GM13976 (cell line): ENCODE measurements around the gene PARD3.
"Not testable (repeated sequence)": the region's sequence is repeated elsewhere in the genome, so short reads cannot be mapped to it uniquely, and the experiment has no call there.

Experiments
- DNase-seq: peaks from one replicate; pipeline ENCODE4 v3.0.0; 2012; ENCODE audit warnings: low spot score
- CTCF ChIP-seq: IDR thresholded peaks from 2 replicates; pipeline ENCODE4 v1.5.1; 2012; ENCODE audit warnings: borderline replicate concordance, mild to moderate bottlenecking; ENCODE audit not compliant: insufficient read depth; ENCODE audit errors: extremely low read depth, missing control alignments, control extremely low read depth
- in situ Hi-C: fragments of 300-500 bp; cut with MboI; formaldehyde crosslinking; loops from one replicate; pipeline ENCODE4 v1.12.0; 2022; ENCODE audit warnings: low sequenced_read_pairs, mixed read lengths, inconsistent platforms; ENCODE audit not compliant: unreplicated experiment

Gene PARD3

GRCh38 chr10:34713875-34714274, 101.2 kb downstream of the PARD3 start:
- TF ChIP-seq CTCF = no peak
- in situ Hi-C loops = no loop called here
- DNase-seq = no peak

- DNase-seq = no peak
- no peak for TF ChIP-seq CTCF
- in situ Hi-C loops = no loop called here
These were observed 103.6 kb downstream of the PARD3 start for GRCh38 chr10:34711500-34711899.

- DNase-seq = no peak
- TF ChIP-seq CTCF = no peak
- in situ Hi-C loops = no loop called here
These were observed 104.7 kb downstream of the PARD3 start for GRCh38 chr10:34710391-34710751.

GRCh38 chr10:34709637-34710390, 105.3 kb downstream of the PARD3 start:
- DNase-seq = no peak
- no peak for TF ChIP-seq CTCF
- in situ Hi-C loops = no loop called here

- DNase-seq = no peak
- no peak for TF ChIP-seq CTCF
- in situ Hi-C loops = no loop called here
These were observed 107.4 kb downstream of the PARD3 start for GRCh38 chr10:34707656-34708055.

- DNase-seq, in situ Hi-C loops: not testable (repeated sequence)
These were observed 108.1 kb downstream of the PARD3 start for GRCh38 chr10:34706992-34707391.

- in situ Hi-C loops = no loop called here
- TF ChIP-seq CTCF = no peak
- no peak for DNase-seq
These were observed 108.9 kb downstream of the PARD3 start for GRCh38 chr10:34706147-34706546.
